Liver (tissue), 9 donors: ENCODE results near the gene KANSL1. TPM values are rescaled to one million over a fixed set of nuclear protein-coding genes. Genes with fewer than 3 reads are reported as not detected.

Experiments
- DNase-seq: peaks from one replicate; pipeline ENCODE4 v3.0.0-alpha.2; 2017; ENCODE audit warnings: low spot score
- H3K27ac ChIP-seq, 2 donors: one replicate each; pipeline ENCODE4 v1.7.0; 2013; ENCODE audit warnings: inconsistent platforms in 2 of 2, low read length in 2 of 2, control low read depth in 1 of 2, low read depth in 1 of 2, mild to moderate bottlenecking in 1 of 2
- H3K27me3 ChIP-seq, 4 donors: one replicate each; pipeline versions ENCODE4 v1.6.1 to v1.7.0; 2013; ENCODE audit warnings: low read length in 3 of 4, inconsistent platforms in 1 of 4, mild to moderate bottlenecking in 1 of 4, moderate library complexity in 1 of 4; ENCODE audit not compliant: control insufficient read depth in 4 of 4, insufficient read depth in 4 of 4
- H3K36me3 ChIP-seq, 4 donors: one replicate each; pipeline versions ENCODE4 v1.6.1 to v1.7.0; 2013; ENCODE audit warnings: low read length in 3 of 4, mild to moderate bottlenecking in 3 of 4, low read depth in 1 of 4, moderate library complexity in 1 of 4; ENCODE audit not compliant: control insufficient read depth in 4 of 4, insufficient read depth in 3 of 4
- H3K4me1 ChIP-seq, 4 donors: one replicate each; pipeline versions ENCODE4 v1.6.1 to v1.7.0; 2013; ENCODE audit warnings: low read length in 3 of 4, mild to moderate bottlenecking in 3 of 4, moderate library complexity in 1 of 4; ENCODE audit not compliant: control insufficient read depth in 4 of 4, insufficient read depth in 4 of 4
- H3K4me3 ChIP-seq, 3 donors: one replicate each; pipeline versions ENCODE4 v1.6.1 to v1.7.0; 2013; ENCODE audit warnings: low read length in 3 of 3, control low read depth in 1 of 3, low read depth in 1 of 3, mild to moderate bottlenecking in 1 of 3
- H3K9ac ChIP-seq, 2 donors: one replicate each; pipeline ENCODE4 v1.7.0; 2013; ENCODE audit warnings: low read length in 2 of 2, mild to moderate bottlenecking in 2 of 2, moderate library complexity in 2 of 2, control low read depth in 1 of 2, low read depth in 1 of 2
- H3K9me3 ChIP-seq, 4 donors: one replicate each; pipeline versions ENCODE4 v1.6.1 to v1.7.0; 2013; ENCODE audit warnings: low read length in 3 of 4; ENCODE audit not compliant: control insufficient read depth in 4 of 4
- ATF3 ChIP-seq: IDR thresholded peaks from 2 replicates; pipeline ENCODE4 v1.6.1; 2016; ENCODE audit warnings: antibody characterized with exemption
- EGR1 ChIP-seq, 2 donors: IDR thresholded peaks; 2 replicates each; pipeline ENCODE4 v1.6.1; 2016 to 2018; ENCODE audit warnings: antibody characterized with exemption in 2 of 2, low read depth in 2 of 2
- FOXA1 ChIP-seq: IDR thresholded peaks from 2 replicates; pipeline ENCODE4 v1.6.1; 2016; ENCODE audit warnings: antibody characterized with exemption
- FOXA2 ChIP-seq: IDR thresholded peaks from 2 replicates; pipeline ENCODE4 v1.6.1; 2016; ENCODE audit warnings: antibody characterized with exemption
- GABPA ChIP-seq, 2 donors: IDR thresholded peaks in 1 of 2; conservative IDR thresholded peaks in 1 of 2; 2 replicates each; pipeline ENCODE4 v1.6.1; 2016; ENCODE audit warnings: antibody characterized with exemption in 2 of 2, mild to moderate bottlenecking in 1 of 2, moderate library complexity in 1 of 2
- HNF4A ChIP-seq, 2 donors: conservative IDR thresholded peaks; 2 replicates each; pipeline ENCODE4 v1.6.1; 2016; ENCODE audit warnings: antibody characterized with exemption in 2 of 2, mild to moderate bottlenecking in 2 of 2
- HNF4G ChIP-seq: IDR thresholded peaks from 2 replicates; pipeline ENCODE4 v1.6.1; 2016; ENCODE audit warnings: antibody characterized with exemption
- JUND ChIP-seq, 2 donors: IDR thresholded peaks; 2 replicates each; pipeline ENCODE4 v1.6.1; 2016; ENCODE audit warnings: antibody characterized with exemption in 2 of 2
- NR2F2 ChIP-seq: IDR thresholded peaks from 2 replicates; pipeline ENCODE4 v1.6.1; 2016; ENCODE audit warnings: antibody characterized with exemption
- RAD21 ChIP-seq, 2 donors: IDR thresholded peaks; 2 replicates each; pipeline ENCODE4 v1.6.1; 2016; ENCODE audit warnings: antibody characterized with exemption in 2 of 2, mild to moderate bottlenecking in 2 of 2
- REST ChIP-seq: IDR thresholded peaks from 2 replicates; pipeline ENCODE4 v1.6.1; 2016; ENCODE audit warnings: antibody characterized with exemption, mild to moderate bottlenecking
- RXRA ChIP-seq, 2 donors: IDR thresholded peaks; 2 replicates each; pipeline ENCODE4 v1.6.1; 2017 to 2018; ENCODE audit warnings: antibody characterized with exemption in 2 of 2, mild to moderate bottlenecking in 1 of 2
- SP1 ChIP-seq: IDR thresholded peaks from 2 replicates; pipeline ENCODE4 v1.6.1; 2018; ENCODE audit warnings: antibody characterized with exemption, mild to moderate bottlenecking
- TAF1 ChIP-seq: conservative IDR thresholded peaks from 2 replicates; pipeline ENCODE4 v1.6.1; 2016; ENCODE audit warnings: antibody characterized with exemption, mild to moderate bottlenecking
- YY1 ChIP-seq: IDR thresholded peaks from 2 replicates; pipeline ENCODE4 v1.6.1; 2016; ENCODE audit warnings: antibody characterized with exemption, mild to moderate bottlenecking
- WGBS: extraction: QIAGEN DNeasy Blood & Tissue Kit; methylation state at CpG from one replicate; pipeline ENCODE4 v1.1.7; 2013; 5-methylcytosine and 5-hydroxymethylcytosine counted together
- polyA plus RNA-seq, 2 donors: library from polyadenylated mRNA; stranded (reverse) in 1 of 2; unstranded in 1 of 2; fragments of 200-250 nt in 1 of 2; fragments of >200 nt in 1 of 2; fragmentation: Nextera tagmentation in 1 of 2; extraction: Ambion mirVana in 1 of 2; gene quantifications; one replicate each; pipeline versions ENCODE4 v1.2.1 to v1.2.3, GENCODE V29; 2013 to 2015
- total RNA-seq, 2 donors: library from RNA; depleted of rRNA; stranded (reverse); fragments of >200 nt; gene quantifications; one replicate each; pipeline ENCODE4 v1.2.3, GENCODE V29; 2014
- TF ChIP-seq, protein P1 (sequence below): fragments of 150-350 bp; IDR thresholded peaks from 2 replicates; pipeline ENCODE4 v1.5.1; 2017; ENCODE audit warnings: improper control_type of control experiment, low read depth, low read length; ENCODE audit not compliant: missing input control
- TF ChIP-seq, protein P2 (sequence below): IDR thresholded peaks from 2 replicates; pipeline ENCODE4 v1.6.1; 2016; ENCODE audit warnings: antibody characterized with exemption
- TF ChIP-seq, protein P3 (sequence below): IDR thresholded peaks from 2 replicates; pipeline ENCODE4 v1.6.1; 2016; ENCODE audit warnings: antibody characterized with exemption
- donor health status: healthy.
- donor health status: healthy.
- donor health status: healthy.
- donor health status: healthy.
- donor health status: healthy.

KANSL1 gene
- total and polyA plus RNA-seq, 4 donors, result 5.5 to 86.3 (median 24.0) TPM

DNA sequence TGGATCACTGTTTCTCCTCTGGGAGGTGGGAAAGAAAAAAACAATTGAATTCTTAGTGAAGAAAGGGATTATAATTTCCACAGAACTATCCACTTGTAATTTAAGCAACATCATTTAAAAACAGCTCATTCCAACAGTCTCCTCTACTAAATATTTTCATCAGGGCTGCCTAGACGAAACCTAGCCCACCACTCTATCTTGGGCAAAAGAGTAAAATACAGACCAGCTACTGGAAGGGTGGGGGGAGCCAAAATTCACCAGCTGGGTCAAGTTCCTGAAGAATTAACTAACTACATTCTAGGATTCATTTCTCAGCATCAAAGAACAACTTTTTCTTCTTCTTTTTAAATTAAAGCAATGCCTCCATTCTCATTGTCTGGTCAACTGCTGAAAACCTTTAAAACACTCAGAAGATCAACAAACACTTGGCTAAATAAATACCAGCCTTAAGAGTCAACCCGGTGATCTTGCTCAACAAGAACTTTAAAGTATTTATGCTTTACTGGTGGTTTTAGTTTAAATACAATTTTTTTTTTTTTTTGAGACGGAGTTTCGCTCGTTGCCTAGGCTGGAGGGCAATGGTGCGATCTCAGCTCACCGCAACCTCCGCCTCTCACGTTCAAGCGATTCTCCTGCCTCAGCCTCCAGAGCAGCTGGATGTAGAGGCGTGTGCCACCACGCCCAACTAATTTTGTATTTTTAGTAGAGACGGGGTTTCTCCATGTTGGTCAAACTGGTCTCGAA, 25.2 kb downstream of the KANSL1 start:
- Histone ChIP-seq H3K4me1 (peaks cover 0 to 31% (median 3%) of the 10 kb centered on the region in 4 donors), H3K9ac (no peak overlapping the region), H3K36me3 (peaks cover 2 to 17% (median 10%) of the 10 kb centered on the region in 4 donors), H3K27me3 (no peaks in the 10 kb centered on the region), H3K4me3 (no peak overlapping the region), H3K9me3 (no peaks in the 10 kb centered on the region), H3K27ac (no peak overlapping the region)
- DNase-seq, result no peak
- 88% methylated on average over 14 of the region's 14 CpGs for WGBS
- TF ChIP-seq, protein P1, sequence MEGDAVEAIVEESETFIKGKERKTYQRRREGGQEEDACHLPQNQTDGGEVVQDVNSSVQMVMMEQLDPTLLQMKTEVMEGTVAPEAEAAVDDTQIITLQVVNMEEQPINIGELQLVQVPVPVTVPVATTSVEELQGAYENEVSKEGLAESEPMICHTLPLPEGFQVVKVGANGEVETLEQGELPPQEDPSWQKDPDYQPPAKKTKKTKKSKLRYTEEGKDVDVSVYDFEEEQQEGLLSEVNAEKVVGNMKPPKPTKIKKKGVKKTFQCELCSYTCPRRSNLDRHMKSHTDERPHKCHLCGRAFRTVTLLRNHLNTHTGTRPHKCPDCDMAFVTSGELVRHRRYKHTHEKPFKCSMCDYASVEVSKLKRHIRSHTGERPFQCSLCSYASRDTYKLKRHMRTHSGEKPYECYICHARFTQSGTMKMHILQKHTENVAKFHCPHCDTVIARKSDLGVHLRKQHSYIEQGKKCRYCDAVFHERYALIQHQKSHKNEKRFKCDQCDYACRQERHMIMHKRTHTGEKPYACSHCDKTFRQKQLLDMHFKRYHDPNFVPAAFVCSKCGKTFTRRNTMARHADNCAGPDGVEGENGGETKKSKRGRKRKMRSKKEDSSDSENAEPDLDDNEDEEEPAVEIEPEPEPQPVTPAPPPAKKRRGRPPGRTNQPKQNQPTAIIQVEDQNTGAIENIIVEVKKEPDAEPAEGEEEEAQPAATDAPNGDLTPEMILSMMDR, result no peak
- TF ChIP-seq REST, result no peak
- TF ChIP-seq YY1, result no peak
- TF ChIP-seq JUND (IDR thresholded peaks at IDR 0.05), result no peak
- no peak for TF ChIP-seq GABPA (IDR thresholded peaks at IDR 0.05 in 1 of 2, conservative IDR thresholded peaks at IDR 0.05 in 1 of 2)
- no peak for TF ChIP-seq HNF4A (conservative IDR thresholded peaks at IDR 0.05)
- TF ChIP-seq FOXA1, result no peak
- TF ChIP-seq ATF3, result no peak
- TF ChIP-seq RXRA (IDR thresholded peaks at IDR 0.05), result no peak
- no peak for TF ChIP-seq HNF4G
- no peak for TF ChIP-seq NR2F2
- TF ChIP-seq SP1, result no peak
- TF ChIP-seq, protein P2, sequence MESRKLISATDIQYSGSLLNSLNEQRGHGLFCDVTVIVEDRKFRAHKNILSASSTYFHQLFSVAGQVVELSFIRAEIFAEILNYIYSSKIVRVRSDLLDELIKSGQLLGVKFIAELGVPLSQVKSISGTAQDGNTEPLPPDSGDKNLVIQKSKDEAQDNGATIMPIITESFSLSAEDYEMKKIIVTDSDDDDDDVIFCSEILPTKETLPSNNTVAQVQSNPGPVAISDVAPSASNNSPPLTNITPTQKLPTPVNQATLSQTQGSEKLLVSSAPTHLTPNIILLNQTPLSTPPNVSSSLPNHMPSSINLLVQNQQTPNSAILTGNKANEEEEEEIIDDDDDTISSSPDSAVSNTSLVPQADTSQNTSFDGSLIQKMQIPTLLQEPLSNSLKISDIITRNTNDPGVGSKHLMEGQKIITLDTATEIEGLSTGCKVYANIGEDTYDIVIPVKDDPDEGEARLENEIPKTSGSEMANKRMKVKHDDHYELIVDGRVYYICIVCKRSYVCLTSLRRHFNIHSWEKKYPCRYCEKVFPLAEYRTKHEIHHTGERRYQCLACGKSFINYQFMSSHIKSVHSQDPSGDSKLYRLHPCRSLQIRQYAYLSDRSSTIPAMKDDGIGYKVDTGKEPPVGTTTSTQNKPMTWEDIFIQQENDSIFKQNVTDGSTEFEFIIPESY, result no peak
- no peak for TF ChIP-seq EGR1 (IDR thresholded peaks at IDR 0.05; ENCODE audit: low read depth in 2 of 2)
- no peak for TF ChIP-seq FOXA2
- no peak for TF ChIP-seq TAF1
- TF ChIP-seq, protein P3, sequence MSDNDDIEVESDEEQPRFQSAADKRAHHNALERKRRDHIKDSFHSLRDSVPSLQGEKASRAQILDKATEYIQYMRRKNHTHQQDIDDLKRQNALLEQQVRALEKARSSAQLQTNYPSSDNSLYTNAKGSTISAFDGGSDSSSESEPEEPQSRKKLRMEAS, result no peak
- no peak for TF ChIP-seq RAD21 (IDR thresholded peaks at IDR 0.05)
